Uterus (tissue), 2 donors: Measurements from ENCODE around the gene MAD1L1.

ENCODE experiments used
- POLR2A ChIP-seq, 2 donors: fragments of 450-650 bp; IDR thresholded peaks; one replicate each; pipeline ENCODE4 v1.6.1; 2016; ENCODE audit warnings: antibody characterized with exemption in 2 of 2, mild to moderate bottlenecking in 1 of 2, moderate library complexity in 1 of 2
- TF ChIP-seq, protein P1 (sequence below), 4 experiments: fragments of 200-600 bp in 2 of 4; fragments of 450-650 bp in 2 of 4; sonication (generic) in 2 of 4; IDR thresholded peaks; one replicate each; pipeline ENCODE4 v1.5.1; 2016 to 2019; ENCODE audit warnings: antibody characterized with exemption in 4 of 4, mild to moderate bottlenecking in 2 of 4, moderate library complexity in 1 of 4

DNA sequence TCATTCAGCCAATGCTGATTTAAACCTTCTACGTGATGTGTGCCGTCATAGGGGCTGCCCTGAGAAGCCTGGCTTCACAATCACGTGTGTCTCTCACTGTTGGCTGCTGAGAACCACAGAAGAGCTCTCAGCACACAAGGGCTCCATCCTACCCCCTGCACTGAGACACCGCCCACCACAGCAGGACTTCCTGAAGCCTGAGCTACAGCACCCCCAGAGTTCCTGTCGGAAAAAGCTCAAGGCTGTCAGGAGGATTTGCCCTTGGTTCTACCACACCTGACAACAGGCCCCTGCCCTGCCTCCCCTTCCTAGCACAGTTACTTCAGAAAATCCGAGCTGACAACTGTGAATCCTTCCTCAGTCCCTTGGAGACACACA is 191.9 kb downstream of the MAD1L1 start:
- TF ChIP-seq, protein P1, sequence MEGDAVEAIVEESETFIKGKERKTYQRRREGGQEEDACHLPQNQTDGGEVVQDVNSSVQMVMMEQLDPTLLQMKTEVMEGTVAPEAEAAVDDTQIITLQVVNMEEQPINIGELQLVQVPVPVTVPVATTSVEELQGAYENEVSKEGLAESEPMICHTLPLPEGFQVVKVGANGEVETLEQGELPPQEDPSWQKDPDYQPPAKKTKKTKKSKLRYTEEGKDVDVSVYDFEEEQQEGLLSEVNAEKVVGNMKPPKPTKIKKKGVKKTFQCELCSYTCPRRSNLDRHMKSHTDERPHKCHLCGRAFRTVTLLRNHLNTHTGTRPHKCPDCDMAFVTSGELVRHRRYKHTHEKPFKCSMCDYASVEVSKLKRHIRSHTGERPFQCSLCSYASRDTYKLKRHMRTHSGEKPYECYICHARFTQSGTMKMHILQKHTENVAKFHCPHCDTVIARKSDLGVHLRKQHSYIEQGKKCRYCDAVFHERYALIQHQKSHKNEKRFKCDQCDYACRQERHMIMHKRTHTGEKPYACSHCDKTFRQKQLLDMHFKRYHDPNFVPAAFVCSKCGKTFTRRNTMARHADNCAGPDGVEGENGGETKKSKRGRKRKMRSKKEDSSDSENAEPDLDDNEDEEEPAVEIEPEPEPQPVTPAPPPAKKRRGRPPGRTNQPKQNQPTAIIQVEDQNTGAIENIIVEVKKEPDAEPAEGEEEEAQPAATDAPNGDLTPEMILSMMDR (IDR thresholded peaks at IDR 0.05): no peak
- no peak for TF ChIP-seq POLR2A (IDR thresholded peaks at IDR 0.05)
